Smooth muscle cell (in vitro differentiated cells): Measurements from ENCODE around the gene MDFIC2. TPM values are rescaled to one million over a fixed set of nuclear protein-coding genes. Genes with fewer than 3 reads are reported as not detected.

Experiments used
- DNase-seq: peaks from one replicate; lab custom pipeline; 2025; ENCODE audit not compliant: unreplicated experiment; lab: John Stamatoyannopoulos, UW
- H2AFZ ChIP-seq: fragments of 200-600 bp; sonication (generic); 2 replicates; pipeline ENCODE4 v1.6.0; 2016; ENCODE audit warnings: antibody characterized with exemption, low read depth, mild to moderate bottlenecking
- H3F3A ChIP-seq: fragments of 200-600 bp; sonication (generic); 2 replicates; pipeline ENCODE4 v1.6.0; 2017; ENCODE audit warnings: antibody characterized with exemption, low read depth
- H3K27ac ChIP-seq: fragments of 200-600 bp; sonication (generic); 2 replicates; pipeline ENCODE4 v1.5.1; 2016; ENCODE audit warnings: low read depth, mild to moderate bottlenecking
- H3K27me3 ChIP-seq: fragments of 200-600 bp; sonication (generic); 2 replicates; pipeline ENCODE4 v1.6.1; 2016; ENCODE audit warnings: low read depth, mild to moderate bottlenecking
- H3K36me3 ChIP-seq: fragments of 200-600 bp; sonication (generic); 2 replicates; pipeline ENCODE4 v1.5.1; 2016; ENCODE audit warnings: low read depth
- H3K4me1 ChIP-seq: fragments of 200-600 bp; sonication (generic); 2 replicates; pipeline ENCODE4 v1.5.1; 2016; ENCODE audit warnings: low read depth
- H3K4me2 ChIP-seq: fragments of 200-600 bp; sonication (generic); 2 replicates; pipeline ENCODE4 v1.6.0; 2016; ENCODE audit warnings: mild to moderate bottlenecking
- H3K4me3 ChIP-seq: fragments of 200-600 bp; sonication (generic); 2 replicates; pipeline ENCODE4 v1.5.1; 2016; ENCODE audit warnings: mild to moderate bottlenecking
- H3K79me2 ChIP-seq: fragments of 200-600 bp; sonication (generic); 2 replicates; pipeline ENCODE4 v1.6.0; 2016; ENCODE audit warnings: low read depth, mild to moderate bottlenecking
- H3K9ac ChIP-seq: fragments of 200-600 bp; sonication (generic); 2 replicates; pipeline ENCODE4 v1.6.0; 2016; ENCODE audit warnings: low read depth
- H3K9me3 ChIP-seq: fragments of 200-600 bp; sonication (generic); replicated peaks from 2 replicates; pipeline ENCODE4 v1.5.1; 2016; ENCODE audit warnings: low read depth
- H4K20me1 ChIP-seq: fragments of 200-600 bp; sonication (generic); 2 replicates; pipeline ENCODE4 v1.6.0; 2016; ENCODE audit warnings: low read depth
- CTCF ChIP-seq: fragments of 200-600 bp; sonication (generic); IDR thresholded peaks from 2 replicates; pipeline ENCODE4 v1.5.1; 2017; ENCODE audit warnings: borderline replicate concordance, mild to moderate bottlenecking, antibody characterized with exemption; ENCODE audit not compliant: insufficient read depth, poor library complexity, severe bottlenecking
- WGBS: methylation state at CpG from one replicate; pipeline ENCODE4 v1.1.7; 2016; ENCODE audit warnings: low lambda C conversion rate; 5-methylcytosine and 5-hydroxymethylcytosine counted together
- polyA plus RNA-seq: library from polyadenylated mRNA; unstranded; fragments of >200 nt; fragmentation: Nextera tagmentation; extraction: Ambion mirVana; gene quantifications from 2 replicates; pipeline ENCODE4 v1.2.1, GENCODE V29; 2016
- total RNA-seq: library from RNA; depleted of rRNA; stranded (reverse); fragments of >200 nt; gene quantifications from 2 replicates; pipeline ENCODE4 v1.2.3, GENCODE V29; 2014

MDFIC2 gene
- total and polyA plus RNA-seq, 2 experiments from 2014 or later: not detected

- Histone ChIP-seq H3F3A (no peaks in the 10 kb centered on the region), H3K4me3 (no peak overlapping the region), H4K20me1 (no peaks in the 10 kb centered on the region), H2AFZ (no peak overlapping the region), H3K79me2 (no peaks in the 10 kb centered on the region), H3K9me3 (no peaks in the 10 kb centered on the region), H3K27me3 (peaks cover 3% of the 10 kb centered on the region), H3K27ac (no peak overlapping the region), H3K4me2 (no peak overlapping the region), H3K36me3 (no peaks in the 10 kb centered on the region), H3K9ac (no peak overlapping the region), H3K4me1 (peaks cover 3% of the 10 kb centered on the region)
- no peak for DNase-seq
- TF ChIP-seq CTCF: no peak
- WGBS: 90% methylated on average over 1 of the region's 1 CpG
Measured at GRCh38 chr3:70233812-70234211, 78.6 kb downstream of the MDFIC2 start.

- WGBS: 85% methylated on average over 5 of the region's 5 CpGs
- Histone ChIP-seq H3F3A (no peaks in the 10 kb centered on the region), H3K9ac (no peak overlapping the region), H2AFZ (no peak overlapping the region), H3K27ac (no peak overlapping the region), H3K36me3 (no peaks in the 10 kb centered on the region), H3K9me3 (no peaks in the 10 kb centered on the region), H4K20me1 (no peaks in the 10 kb centered on the region), H3K4me1 (peaks cover 3% of the 10 kb centered on the region), H3K4me3 (no peak overlapping the region), H3K27me3 (peaks cover 3% of the 10 kb centered on the region), H3K4me2 (no peak overlapping the region), H3K79me2 (no peaks in the 10 kb centered on the region)
- TF ChIP-seq CTCF: no peak
- no peak for DNase-seq
Measured at GRCh38 chr3:70233112-70233511, 79.3 kb downstream of the MDFIC2 start.

GRCh38 chr3:70231266-70231701 lies 81.2 kb downstream of the MDFIC2 start:
- Histone ChIP-seq H3K4me1 (peaks cover 3% of the 10 kb centered on the region), H3K4me2 (no peak overlapping the region), H3K79me2 (no peaks in the 10 kb centered on the region), H3K27me3 (peaks cover under 1% of the 10 kb centered on the region), H4K20me1 (no peaks in the 10 kb centered on the region), H3K4me3 (no peak overlapping the region), H3F3A (no peaks in the 10 kb centered on the region), H3K36me3 (no peaks in the 10 kb centered on the region), H2AFZ (no peak overlapping the region), H3K9me3 (no peaks in the 10 kb centered on the region), H3K9ac (no peak overlapping the region), H3K27ac (no peak overlapping the region)
- WGBS: 87% methylated on average over 15 of the region's 15 CpGs
- no peak for DNase-seq
- no peak for TF ChIP-seq CTCF

- no peak for DNase-seq
- Histone ChIP-seq H3F3A (no peaks in the 10 kb centered on the region), H3K9ac (no peak overlapping the region), H3K9me3 (no peaks in the 10 kb centered on the region), H3K36me3 (no peaks in the 10 kb centered on the region), H4K20me1 (no peaks in the 10 kb centered on the region), H3K27ac (no peak overlapping the region), H3K4me1 (peaks cover 3% of the 10 kb centered on the region), H2AFZ (no peak overlapping the region), H3K27me3 (peaks cover 3% of the 10 kb centered on the region), H3K4me3 (no peak overlapping the region), H3K4me2 (no peak overlapping the region), H3K79me2 (no peaks in the 10 kb centered on the region)
- 72% methylated on average over 3 of the region's 3 CpGs for WGBS
- no peak for TF ChIP-seq CTCF
Measured at GRCh38 chr3:70227437-70227836, 85.0 kb downstream of the MDFIC2 start.
